GM21381 (cell line): ENCODE results near the gene SCYL2.

Source experiments
- ATAC-seq: cut with Tn5 transposase; IDR thresholded peaks from one replicate; pipeline ENCODE4 v1.9.1; 2021; ENCODE audit warnings: mild to moderate bottlenecking, moderate library complexity; ENCODE audit not compliant: unreplicated experiment

Gene SCYL2

GRCh38 chr12:100372853-100373640 lies 106.1 kb downstream of the SCYL2 start:
- ATAC-seq = no peak

- ATAC-seq = no peak
These were observed 108.2 kb downstream of the SCYL2 start for GRCh38 chr12:100375038-100375735.

GRCh38 chr12:100376161-100376560 lies 109.2 kb downstream of the SCYL2 start:
- ATAC-seq = no peak

GRCh38 chr12:100381379-100381778 lies 114.4 kb downstream of the SCYL2 start:
- ATAC-seq = no peak

- ATAC-seq = no peak
These were observed 115.4 kb downstream of the SCYL2 start for GRCh38 chr12:100382338-100382737.

- no peak for ATAC-seq
These were observed 116.9 kb downstream of the SCYL2 start for GRCh38 chr12:100383586-100384558.

GRCh38 chr12:100384559-100384935 lies 117.6 kb downstream of the SCYL2 start:
- no peak for ATAC-seq

GRCh38 chr12:100388382-100388781 lies 121.4 kb downstream of the SCYL2 start:
- no peak for ATAC-seq
